Measurements from ENCODE around the gene SH3RF3.

- TF ChIP-seq YY1 (IDR thresholded peaks at IDR 0.05; ENCODE audit: extremely low read depth, insufficient replicate concordance, low read depth, low read length) = no peak
- TF ChIP-seq POLR2A (IDR thresholded peaks at IDR 0.05; ENCODE audit: borderline replicate concordance, extremely low read depth, insufficient read depth, insufficient read length) = no peak
- TF ChIP-seq CTCF (IDR thresholded peaks at IDR 0.05 in 2 of 3, conservative IDR thresholded peaks at IDR 0.05 in 1 of 3; ENCODE audit: borderline replicate concordance in 1 of 3, insufficient read depth in 1 of 3, low read depth in 2 of 3, low read length in 2 of 3) = no peak
- no peak for TF ChIP-seq SIN3A (IDR thresholded peaks at IDR 0.05; ENCODE audit: low read depth)
- no peak for TF ChIP-seq EZH2phosphoT487 (IDR thresholded peaks at IDR 0.05; ENCODE audit: borderline replicate concordance)
- no peak for TF ChIP-seq CEBPB (IDR thresholded peaks at IDR 0.05; ENCODE audit: low read depth)
- TF ChIP-seq EZH2 (IDR thresholded peaks at IDR 0.05) = no peak
These were observed 394.7 kb downstream of the SH3RF3 start for GRCh38 chr2:109523536-109524361.

Measured in HCT116 (cell line).